T-helper 2 cell treated with Interferon-gamma antibody and Interleukin-4, amounts not matched to agents 100 ng/mL and 5 ng/mL, for 36 hours (primary cell): ENCODE results near the gene ZFAND6. TPM values are rescaled to one million over a fixed set of nuclear protein-coding genes. Genes with fewer than 3 reads are reported as not detected.
"Not testable (repeated sequence)": the region's sequence is repeated elsewhere in the genome, so short reads cannot be mapped to it uniquely, and the experiment has no call there.

Source experiments
- intact Hi-C: fragments of 100-400 bp; cut with micrococcal nuclease; formaldehyde crosslinking; loops from one replicate; pipeline ENCODE4 v1.15.1; 2023
- total RNA-seq: library from RNA; stranded (reverse); gene quantifications from 2 replicates; pipeline ENCODE4 v1.2.3, GENCODE V29; 2022

Gene ZFAND6
- total RNA-seq, 1 donor from 2014 or later, result 49.6 TPM

DNA sequence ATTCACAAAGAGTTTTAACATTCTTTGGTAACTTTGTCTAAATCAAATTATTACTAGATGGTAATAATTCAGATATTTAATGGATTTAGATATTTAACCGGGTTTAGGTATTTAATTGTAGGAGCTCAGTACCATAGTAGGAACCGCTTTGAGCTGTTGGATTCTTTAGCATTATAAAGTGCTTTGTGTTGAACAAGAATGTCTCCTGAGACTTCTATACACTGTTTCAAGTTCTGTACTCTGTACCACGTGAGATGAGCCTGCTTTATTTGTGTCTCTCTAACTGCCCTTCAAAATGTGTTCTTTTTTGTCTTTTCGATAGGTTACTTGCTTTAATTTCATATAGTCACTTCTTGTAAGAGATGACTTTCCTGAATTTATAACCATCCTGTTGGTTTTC, 36.0 kb downstream of the ZFAND6 start:
- intact Hi-C loops, result no loop called here

DNA sequence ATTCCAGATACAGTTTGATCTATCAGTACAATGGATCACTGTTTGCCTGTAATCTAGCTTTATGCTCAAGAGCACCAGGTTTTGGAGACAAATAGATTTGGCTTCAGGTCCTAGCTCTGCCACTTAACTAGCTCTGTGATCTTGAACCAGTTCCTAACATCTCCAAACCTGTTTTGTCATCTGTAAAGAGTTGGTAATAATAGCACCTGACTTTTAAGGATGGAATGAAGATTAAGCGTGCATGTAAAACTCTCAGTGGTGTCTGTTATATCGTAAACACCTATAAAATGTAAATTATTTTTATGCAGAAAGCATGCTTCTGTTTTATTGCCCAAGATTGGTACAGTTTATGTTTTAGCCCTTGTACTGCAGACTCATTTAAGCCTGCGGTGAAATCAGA, 36.5 kb downstream of the ZFAND6 start:
- intact Hi-C loops, result no loop called here

DNA sequence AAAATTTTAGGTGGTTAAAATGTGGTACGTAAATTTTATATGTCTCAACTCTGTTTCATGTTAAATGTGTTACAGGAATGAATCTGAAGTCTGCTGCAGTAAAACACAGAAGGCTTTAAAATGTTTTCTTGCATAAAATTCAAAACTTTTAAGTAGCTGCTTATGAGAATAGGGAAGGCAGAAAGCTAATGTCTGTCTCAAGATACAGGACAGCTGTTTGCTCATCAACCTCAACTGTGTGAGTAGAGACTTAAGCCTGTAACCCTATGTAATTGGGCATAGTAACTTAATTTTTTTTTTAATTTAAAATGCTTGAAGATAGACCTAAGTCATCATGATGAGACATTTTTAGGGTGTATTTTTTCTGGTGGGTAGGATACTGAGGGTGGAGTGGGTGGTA, 38.9 kb downstream of the ZFAND6 start:
- intact Hi-C loops, result no loop called here

DNA sequence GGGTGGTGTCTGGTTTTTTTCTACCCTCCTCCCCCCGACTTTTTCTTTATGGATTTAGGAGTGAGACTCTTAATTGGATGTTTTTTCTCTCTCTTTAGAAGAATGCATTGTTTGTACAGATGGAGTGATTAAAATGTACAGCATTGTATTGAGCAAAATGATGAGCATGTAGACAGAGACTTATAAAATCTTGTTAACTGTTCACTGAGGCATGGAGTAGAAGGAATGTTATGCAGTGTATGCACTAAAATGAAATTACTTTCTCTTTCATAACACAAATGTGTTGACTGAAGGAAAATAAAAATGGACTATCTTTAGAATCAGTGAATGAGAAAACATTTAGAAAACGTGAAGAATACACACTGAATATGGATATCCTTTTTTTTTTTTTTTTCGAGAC, 39.8 kb downstream of the ZFAND6 start:
- intact Hi-C loops, result no loop called here

DNA sequence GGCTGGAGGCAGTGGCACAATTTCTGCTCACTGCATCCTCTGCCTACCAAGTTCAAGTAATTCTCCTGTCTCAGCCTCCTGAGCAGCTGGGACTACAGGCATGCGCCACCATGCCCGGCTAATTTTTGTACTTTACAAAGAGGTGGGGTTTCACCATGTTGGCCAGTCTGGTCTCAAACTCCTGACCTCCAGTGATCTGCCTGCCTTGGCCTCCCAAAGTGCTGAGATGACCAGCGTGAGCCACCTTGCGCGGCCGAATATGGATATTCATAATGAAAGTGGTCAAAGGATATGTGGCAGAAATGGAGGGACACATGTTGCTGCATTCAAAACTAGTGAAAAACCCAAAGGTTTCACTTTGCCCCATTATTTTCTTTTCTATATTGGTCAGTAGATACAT, 40.2 kb downstream of the ZFAND6 start:
- intact Hi-C loops, result not testable (repeated sequence)

DNA sequence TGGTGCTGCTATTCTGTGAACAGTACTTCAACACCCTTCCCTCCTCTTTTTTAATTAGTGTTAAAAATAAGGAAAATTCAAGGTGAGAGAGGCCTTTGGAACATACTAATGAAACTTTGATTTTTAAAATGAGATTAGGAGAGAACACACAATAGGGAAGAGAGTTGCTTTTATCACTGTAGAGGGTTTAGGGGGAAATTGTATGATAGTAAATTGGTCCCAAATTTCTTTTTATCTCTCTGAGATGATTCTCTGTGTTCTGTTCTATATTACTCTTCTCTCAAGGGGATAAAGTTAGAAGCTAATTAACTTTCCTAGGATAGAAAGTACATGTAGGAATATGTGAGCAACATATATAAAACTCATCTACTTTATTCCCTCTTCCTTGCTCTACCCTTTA, 40.8 kb downstream of the ZFAND6 start:
- intact Hi-C loops, result no loop called here

DNA sequence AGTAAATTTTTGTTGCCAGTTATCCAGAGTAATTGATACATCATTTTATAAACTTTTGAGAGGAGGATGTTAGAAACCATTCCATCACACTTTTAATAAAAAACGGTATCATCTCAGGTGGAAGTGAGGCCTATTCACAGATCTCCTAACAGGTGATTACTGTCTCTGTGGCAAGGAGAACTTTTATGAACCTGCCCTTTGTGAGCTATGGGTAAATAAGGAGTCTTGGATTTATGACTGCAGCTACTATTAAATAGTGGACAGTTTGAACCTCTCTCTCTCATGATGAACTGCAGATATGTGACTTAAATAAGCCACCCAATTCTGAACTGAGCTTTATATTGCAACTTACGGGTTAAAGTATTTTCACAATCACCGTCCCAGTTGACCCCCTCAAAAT, 45.7 kb downstream of the ZFAND6 start:
- intact Hi-C loops, result no loop called here

DNA sequence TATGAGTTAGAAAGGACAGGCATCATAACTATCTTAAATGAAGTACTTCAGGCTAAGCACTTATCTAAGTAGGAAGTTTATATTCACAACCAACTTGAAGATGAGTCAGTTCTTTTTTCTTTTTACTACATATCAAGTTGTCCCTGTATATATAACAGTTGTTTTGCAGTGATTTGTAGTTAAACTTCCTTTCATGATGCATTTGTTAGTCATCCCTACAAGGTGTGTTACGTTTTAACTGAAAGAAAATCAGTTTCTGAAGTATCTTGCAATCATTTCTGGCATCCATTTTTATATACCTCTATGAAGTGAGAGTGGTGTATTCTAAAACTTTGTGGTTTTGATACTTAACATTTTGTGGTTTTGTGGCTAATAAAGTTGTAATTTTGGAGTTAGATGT, 46.1 kb downstream of the ZFAND6 start:
- intact Hi-C loops, result no loop called here

DNA sequence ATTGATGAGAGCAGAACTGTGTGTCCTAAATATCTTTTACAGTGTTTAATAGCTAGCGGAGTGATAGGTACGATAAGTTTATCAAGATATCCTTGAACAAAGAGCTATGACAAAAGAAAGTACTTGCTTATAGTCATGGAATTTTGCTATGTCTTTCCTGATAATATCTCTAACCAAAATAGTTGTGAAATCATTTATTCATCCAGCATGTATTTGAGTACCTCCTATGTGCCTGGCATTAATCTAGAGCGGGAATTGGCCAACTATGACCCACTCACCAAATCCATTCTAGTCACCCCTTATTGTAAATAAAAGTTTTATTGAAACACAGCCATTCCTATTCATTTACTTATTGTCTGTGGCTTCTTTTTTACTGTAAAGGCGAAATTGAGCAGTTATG, 46.6 kb downstream of the ZFAND6 start:
- intact Hi-C loops, result no loop called here

DNA sequence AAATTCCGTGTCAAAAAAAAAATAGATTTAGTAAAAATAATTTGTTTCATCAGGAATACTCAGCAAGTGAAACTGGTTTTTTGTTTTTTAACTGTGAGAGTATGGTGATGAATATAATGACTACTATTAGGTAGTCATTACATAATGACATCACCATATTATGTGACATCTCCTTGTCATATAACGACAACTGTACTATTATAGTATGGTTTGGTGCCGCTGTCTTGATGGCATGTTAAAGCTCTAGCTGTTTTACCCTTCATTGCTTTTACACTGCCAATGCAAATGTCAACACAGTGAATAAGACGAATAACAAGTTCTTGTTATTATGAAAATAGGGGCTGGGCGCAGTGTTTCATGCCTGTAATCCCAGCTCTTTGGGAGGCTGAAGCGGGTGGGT, 47.7 kb downstream of the ZFAND6 start:
- intact Hi-C loops, result no loop called here

DNA sequence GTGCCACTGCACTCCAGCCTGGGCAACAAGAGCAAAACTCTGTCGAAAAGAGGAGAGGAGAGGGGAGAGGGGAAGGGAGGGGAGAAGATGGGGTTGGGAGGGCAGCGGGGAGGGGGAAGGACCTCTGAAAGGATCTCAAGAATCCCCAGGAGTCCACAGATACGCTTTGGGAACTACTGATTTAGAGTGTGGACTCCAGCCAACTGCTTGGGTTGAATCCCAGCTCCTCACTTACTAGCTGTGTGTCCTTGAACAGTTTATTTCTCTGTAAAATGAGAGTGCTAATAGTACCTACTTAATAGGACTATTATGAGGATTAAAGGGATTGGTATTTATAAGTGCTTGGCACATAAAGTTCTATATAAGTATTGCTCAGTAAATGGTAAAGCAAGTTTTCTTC, 48.3 kb downstream of the ZFAND6 start:
- intact Hi-C loops, result no loop called here

DNA sequence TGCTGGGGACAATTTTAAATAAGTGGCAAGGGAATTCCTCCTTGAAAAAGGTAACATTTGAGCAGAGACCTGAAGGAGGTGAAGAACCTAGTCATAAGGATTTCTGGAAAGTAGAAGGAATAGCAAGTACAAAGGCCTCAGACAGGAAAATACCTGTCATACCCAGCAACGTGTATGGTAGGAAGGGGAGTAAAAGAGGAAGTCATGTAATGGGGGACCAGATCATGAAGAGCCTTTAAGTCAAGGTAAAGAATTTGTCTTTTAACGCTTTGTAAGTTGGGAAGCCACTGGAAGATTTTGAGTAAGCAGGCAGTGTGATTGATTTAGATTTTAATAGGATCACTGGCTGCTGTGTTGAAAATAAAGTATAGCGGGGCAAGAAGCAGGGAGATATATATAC, 49.9 kb downstream of the ZFAND6 start:
- intact Hi-C loops, result no loop called here

DNA sequence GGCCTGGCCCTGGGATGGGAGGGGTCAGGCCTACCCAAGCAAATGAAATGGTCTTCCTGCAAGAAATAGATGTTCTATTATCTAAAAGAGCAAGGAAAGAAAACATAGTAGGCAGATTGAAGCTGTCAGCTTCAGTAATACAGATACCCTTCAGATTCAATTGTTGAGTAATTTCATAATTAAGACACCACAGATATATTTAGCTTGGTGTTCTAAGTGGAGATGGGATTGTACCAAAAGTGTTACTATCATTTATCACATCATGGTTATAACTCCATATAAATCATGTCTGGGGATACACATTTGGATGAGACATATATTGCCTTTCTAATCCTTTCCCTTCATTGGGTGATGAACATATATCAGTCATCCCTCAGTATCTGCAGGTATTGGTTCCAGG, 51.4 kb downstream of the ZFAND6 start:
- intact Hi-C loops, result no loop called here

DNA sequence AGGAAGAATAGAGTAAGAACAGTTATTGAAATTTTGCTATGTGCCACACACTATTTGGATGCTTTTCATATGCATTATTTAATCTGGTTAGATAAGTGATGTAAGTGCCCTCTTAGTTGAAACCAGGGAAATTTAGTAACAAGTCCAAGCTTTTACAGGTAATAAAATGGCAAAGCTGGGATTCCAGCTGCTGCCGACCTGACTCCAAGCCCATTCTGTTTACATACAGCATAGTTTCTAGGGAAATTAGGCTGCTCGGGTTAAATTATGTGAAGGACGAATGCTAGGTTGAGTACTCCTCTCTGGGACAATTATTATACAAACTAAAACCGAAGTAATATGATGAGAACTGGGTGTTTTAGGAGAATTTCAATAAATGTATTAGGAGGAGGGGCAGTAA, 54.6 kb downstream of the ZFAND6 start:
- intact Hi-C loops, result no loop called here

DNA sequence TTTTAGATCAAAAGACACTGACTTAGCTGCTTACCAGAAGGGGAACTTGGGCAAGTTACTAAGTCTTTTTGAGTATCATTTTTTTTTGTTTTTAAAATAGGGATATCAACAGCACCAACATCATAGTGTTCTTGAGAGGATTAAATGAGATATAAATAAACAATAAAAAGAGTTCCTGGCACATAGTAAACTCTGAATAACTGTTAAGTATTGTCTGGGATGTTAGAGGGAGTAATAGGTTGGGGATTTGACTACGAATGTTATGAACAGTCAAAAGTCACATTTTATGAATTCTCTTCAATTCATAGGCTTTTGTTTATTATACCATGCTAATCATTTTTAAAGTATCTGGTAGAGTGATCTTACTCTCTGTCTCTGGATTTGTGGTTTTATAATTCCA, 55.5 kb downstream of the ZFAND6 start:
- intact Hi-C loops, result no loop called here

DNA sequence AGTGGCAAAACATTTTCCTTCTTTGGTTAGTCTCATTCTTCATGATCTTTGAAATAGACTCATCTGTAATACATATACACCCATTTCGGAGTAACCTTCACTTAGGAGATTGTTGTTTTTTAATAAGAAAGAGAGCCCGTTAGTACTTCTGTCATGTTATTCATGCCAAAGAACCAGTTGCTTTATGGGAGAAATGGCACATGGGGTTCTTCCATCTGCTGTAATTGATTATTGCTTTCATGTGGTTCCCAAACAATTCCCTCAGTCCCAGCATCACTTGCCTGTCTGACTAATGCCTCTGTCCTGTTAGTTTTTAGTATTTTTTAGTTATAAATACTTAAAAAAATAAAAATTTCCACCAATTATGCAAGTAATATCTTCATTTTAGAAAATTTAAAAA, 59.5 kb downstream of the ZFAND6 start:
- intact Hi-C loops, result no loop called here

DNA sequence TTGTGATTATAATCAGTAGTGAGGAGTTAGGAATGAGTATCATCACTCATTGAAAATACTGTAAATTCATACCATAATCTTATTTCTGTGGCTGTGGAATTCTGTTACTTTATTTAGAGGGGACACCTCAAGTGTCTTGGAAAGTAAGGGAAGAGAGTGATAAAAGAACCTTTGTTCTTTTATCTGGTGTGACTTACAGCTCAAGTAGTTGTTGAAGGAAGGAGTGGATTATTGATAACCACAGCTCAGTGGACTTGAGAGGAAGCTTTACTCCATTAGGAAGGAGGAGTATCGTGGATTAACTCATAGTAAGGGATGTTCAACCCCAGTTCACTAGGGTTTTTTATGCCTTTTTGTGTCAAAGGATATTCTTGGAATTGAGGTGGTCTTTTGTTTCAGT, 61.2 kb downstream of the ZFAND6 start:
- intact Hi-C loops, result no loop called here

DNA sequence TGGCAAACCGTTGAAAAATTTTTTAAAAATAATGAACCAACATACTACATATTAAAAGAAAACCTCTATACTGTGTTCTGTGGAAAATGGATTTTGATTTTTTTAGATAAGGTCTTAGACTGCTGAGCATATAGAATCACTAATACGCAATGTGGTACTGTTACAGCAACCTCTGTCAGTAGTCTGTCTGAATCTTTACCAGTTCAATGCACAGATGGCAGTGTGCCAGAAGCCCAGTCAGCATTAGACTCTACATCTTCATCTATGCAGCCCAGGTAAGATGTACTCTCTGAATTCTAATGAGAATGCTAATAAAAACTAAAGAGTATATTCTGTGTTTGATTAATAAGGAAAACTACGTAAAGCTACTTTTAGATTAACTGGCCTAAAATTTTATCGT, 62.1 kb downstream of the ZFAND6 start:
- intact Hi-C loops, result no loop called here

DNA sequence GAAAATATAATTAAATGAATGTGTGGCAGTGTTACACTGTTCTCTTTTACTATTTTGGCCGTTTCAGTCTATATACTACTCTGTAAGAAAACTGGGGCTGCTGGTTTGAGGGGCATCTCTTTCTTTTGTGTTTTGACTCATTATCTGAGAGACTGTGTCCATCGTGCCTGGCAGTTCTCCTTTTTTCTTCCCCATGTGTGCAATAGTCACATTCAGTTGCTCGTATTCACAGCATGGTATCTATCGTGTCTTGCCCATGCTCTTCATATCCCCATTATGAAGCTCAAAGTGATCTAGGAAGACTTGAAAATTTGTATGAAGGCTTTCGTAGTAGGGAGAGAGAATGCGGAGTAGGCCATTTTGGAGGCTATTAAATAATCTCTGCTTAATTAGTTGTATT, 63.6 kb downstream of the ZFAND6 start:
- intact Hi-C loops, result no loop called here

DNA sequence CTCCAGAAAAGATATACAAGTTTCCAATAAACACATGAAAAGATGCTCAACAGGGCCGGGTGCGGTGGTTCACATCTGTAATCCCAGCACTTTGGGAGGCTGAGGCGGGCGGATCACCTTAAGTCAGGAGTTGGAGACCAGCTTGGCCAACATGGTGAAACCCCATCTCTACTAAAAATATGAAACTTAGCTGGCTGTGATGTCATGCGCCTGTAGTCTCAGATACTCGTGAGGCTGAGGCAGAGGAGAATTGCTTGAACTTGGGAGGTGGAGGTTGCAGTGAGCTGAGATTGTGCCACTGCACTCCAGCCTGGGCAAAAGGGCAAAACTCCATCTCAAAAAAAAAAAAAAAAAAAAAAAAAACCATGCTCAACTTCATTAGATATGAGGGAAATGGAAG, 67.8 kb downstream of the ZFAND6 start:
- intact Hi-C loops, result not testable (repeated sequence)

DNA sequence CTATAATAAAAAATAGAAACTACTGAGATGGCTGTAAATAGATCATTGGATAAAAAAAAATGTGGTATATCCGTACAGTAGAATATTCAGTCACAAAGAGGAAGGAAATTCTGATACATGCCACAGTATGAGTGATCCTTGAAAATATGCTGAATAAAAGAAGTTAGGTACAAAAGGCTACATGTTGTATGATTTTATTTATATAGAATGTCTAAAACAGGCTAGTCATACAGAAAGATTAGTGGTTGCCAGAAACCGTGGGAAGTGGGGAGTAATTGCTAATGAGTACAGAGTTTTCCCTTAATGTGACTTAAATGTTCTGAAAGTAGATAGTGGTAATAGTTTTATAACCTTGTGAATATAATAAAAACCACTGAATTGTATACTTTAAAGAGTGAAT, 68.4 kb downstream of the ZFAND6 start:
- intact Hi-C loops, result no loop called here

DNA sequence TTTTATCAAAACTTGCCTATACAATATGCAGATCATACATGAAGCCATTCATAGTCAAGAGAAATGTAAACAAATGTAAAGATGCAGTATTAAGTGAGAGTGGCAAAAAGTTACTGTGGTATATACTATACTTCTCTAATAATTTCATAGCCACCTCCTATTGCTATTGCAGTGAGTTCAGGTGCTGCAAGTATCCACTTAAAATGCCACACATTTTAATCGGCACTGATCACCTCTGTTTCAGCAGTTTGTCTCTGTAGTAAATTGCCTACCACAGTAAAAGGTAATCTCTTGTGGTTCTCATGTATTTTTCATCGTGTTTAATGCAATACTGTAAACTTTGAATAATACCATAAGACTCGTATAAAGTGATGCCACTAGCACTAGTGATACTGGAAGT, 72.9 kb downstream of the ZFAND6 start:
- intact Hi-C loops, result no loop called here

DNA sequence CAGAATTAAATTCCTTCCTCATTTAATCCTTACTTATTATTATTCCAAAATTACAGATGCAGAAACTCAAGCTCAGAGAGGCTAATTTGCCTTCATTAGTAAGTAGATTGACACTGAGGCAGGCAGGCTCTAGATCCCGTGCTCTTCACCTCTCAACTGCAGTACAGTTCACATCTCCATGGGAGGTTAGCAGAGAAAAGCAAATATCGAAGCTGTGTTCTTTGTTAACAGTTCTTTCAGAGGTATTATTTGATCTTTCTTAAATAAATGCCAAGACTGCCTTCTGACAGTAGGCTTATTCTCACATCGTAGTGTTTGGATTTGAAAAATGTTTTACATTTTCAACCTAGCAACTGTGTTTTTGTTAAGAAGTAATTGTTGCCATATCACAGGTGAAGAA, 77.4 kb downstream of the ZFAND6 start:
- intact Hi-C loops, result no loop called here

DNA sequence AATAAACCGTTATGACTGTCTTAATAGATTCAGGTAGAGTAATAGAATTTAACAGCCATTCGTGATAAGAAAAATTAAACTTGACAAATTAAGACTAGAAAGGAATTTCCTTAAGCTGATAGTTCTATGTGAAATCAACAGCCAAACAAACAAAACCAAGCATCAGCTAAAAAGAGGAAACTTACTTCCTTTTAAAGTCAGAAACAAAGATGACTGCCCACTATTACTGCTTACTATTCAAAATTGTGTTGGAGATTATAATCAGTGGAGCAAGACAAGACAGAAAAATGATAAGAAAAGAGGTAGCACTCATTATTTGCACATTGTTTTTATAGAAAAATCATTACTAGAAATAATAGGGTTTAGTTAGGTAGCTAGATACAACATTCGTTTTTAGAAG, 79.5 kb downstream of the ZFAND6 start:
- intact Hi-C loops, result no loop called here

DNA sequence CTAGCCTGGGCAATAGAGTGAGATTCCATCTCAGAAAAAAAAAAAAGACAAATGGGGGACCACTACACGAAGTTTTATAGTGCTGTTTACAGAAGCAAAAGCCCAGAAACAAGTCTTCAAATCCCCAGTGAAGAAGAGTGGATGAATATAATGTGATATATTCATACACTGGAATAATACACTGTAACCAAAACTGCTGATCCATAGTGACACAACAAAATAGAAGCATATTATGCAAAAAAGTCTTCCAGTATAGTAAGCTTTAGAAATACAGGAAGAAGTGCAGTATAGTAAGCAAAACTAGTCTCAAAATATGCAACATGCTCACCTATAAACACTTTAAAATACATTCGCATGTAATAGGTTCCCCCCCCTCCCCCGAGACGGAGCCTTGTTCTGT, 81.4 kb downstream of the ZFAND6 start:
- intact Hi-C loops, result no loop called here
